GM12891 (cell line): ENCODE data around the gene NHERF1.

ENCODE experiments used
- POLR2A ChIP-seq: IDR thresholded peaks from 2 replicates; pipeline ENCODE4 v1.6.1; 2011; ENCODE audit warnings: low read depth, low read length, control low read depth
- TAF1 ChIP-seq: IDR thresholded peaks from 2 replicates; pipeline ENCODE4 v1.6.1; 2011; ENCODE audit warnings: low read depth, low read length, control low read depth

GRCh38 chr17:74748529-74749278, at the start of gene NHERF1:
- peak; percentile 93 for TF ChIP-seq TAF1
- peak; percentile 82 for TF ChIP-seq POLR2A
